ENCODE results near the gene GH1. TPM values are rescaled to one million over a fixed set of nuclear protein-coding genes. Genes with fewer than 3 reads are reported as not detected.

The GH1 gene
- total RNA-seq, 2 donors from 2014 or later, result 0.56 TPM; not detected in 1

DNA sequence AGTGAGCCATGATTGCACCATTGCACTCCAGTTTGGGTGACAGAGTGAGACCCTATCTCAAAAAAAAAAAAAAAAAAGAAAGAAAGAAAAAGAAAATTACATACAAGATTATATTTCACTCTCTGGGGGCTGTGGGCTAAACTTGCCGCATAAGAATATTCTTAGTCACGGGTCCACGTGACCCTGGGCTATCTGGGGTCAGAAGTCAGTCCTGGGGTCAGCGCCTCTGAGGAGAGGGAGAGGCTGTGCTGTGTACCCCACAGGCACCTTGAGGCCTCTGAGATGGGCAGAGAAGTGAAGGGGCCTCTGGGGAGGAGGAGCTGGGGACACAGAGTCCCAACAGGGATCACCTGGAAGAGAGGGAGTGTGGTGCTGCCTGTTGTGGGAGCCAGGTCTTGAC is 19.3 kb upstream of the GH1 start:
- Mint-ChIP-seq H3K4me1 (no peaks in the 10 kb centered on the region), H3K27ac (no peak overlapping the region), H3K36me3 (ENCODE audit: low read depth) (no peaks in the 10 kb centered on the region), H3K27me3 (no peaks in the 10 kb centered on the region), H3K9me3 (no peaks in the 10 kb centered on the region), H3K4me3 (no peak overlapping the region)
- ATAC-seq (replicated peaks), result no peak

GRCh38 chr17:63937319-63937718 is 18.7 kb upstream of the GH1 start:
- Mint-ChIP-seq H3K9me3 (no peaks in the 10 kb centered on the region), H3K27ac (no peak overlapping the region), H3K4me1 (no peaks in the 10 kb centered on the region), H3K27me3 (no peaks in the 10 kb centered on the region), H3K36me3 (ENCODE audit: low read depth) (no peaks in the 10 kb centered on the region), H3K4me3 (no peak overlapping the region)
- no peak for ATAC-seq (replicated peaks)

- ATAC-seq (replicated peaks), result no peak
- Mint-ChIP-seq H3K4me1 (peaks cover 5% of the 10 kb centered on the region), H3K27ac (no peak overlapping the region), H3K36me3 (ENCODE audit: low read depth) (no peaks in the 10 kb centered on the region), H3K9me3 (no peaks in the 10 kb centered on the region), H3K4me3 (no peak overlapping the region), H3K27me3 (no peaks in the 10 kb centered on the region)
These were observed 15.8 kb upstream of the GH1 start for GRCh38 chr17:63934183-63935112.

DNA sequence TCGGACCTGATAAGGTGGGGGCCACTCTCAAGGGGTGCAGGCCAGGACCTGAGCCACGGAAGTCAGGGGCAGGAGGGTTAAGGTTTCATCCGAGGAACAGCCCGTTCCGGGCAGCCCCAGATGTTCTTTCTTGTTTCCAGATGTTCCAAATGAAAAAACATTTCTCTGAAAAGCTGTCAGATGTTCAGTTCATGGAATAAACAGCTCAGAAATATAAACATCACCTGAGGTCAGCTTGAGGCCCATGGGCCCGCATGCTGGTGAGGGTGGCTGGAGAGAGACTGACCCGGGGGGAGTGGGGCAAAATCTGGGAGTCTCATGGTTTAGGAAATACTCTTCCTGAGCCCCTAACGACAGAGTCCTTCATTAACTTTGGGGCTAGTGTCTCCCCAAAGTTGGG is 15.0 kb upstream of the GH1 start:
- H3K4me3 Mint-ChIP-seq, result peak overlapping the region; percentile 93
- H3K4me1 Mint-ChIP-seq, result peaks cover 5% of the 10 kb centered on the region
- no peaks in the 10 kb centered on the region for H3K36me3 Mint-ChIP-seq (ENCODE audit: low read depth)
- H3K27ac Mint-ChIP-seq, result no peak overlapping the region
- no peak for ATAC-seq (replicated peaks)
- H3K27me3 Mint-ChIP-seq, result no peaks in the 10 kb centered on the region
- no peaks in the 10 kb centered on the region for H3K9me3 Mint-ChIP-seq

DNA sequence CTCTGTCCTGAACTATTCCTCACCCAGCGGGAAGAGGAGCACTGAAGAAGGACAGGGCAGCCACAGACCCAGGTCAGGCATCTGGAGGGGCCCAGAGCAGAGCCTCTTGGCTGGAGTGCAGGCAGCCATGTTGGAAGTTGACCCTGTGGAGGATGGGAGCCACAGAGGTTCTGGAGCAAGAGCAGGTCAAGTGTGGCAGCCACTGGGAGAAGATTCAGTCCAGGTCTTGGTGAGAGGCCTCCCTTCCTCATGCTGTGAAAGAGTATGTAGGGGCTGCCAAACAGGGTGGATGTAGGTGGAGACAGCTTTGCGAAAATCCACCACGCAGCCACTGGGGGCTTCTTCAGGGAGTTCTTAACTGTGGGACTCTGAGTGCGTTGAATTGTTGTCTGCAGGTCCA is 14.1 kb upstream of the GH1 start:
- ATAC-seq (replicated peaks), result no peak

DNA sequence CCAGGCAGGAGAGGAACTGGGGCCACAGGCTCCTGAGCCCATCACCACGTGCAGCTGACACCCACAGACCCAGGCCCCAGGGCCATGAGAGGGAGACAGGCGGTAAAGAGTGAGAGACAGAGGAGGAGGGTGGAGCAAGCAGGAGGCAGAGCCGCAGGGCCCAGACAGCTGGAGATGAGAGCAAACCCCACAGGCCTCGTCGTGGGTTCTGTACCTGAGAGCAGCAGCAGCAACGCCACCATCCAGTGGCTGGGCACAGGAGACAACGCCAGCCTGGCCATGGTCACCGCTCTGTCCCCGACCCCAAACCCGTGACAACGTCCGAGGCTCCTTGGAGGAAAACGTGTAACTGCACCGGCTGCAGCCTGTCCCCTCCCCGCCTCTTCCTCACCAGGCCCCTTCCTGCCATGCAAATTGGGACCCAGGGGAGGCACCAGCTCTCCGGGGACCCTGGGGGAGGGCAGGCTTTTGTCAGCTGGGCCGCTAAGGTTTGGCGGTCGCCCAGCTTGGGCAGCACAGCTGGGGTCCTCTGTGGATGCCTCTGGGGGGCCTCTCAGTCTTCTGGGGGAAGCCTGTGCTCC is 13.4 kb upstream of the GH1 start, which contains the start of gene CD79B:
Gene CD79B (minus strand): TSS at position 351 of the 581 bp plus-strand sequence. CDS start 70 bp downstream, at position 281.
- peak within 1 kb of the TSS; percentile 93 for H3K27ac Mint-ChIP-seq
- peak; percentile 85 for ATAC-seq (replicated peaks)
- no peaks in the 10 kb centered on the region for H3K27me3 Mint-ChIP-seq
- H3K4me1 Mint-ChIP-seq, result peaks cover 5% of the 10 kb centered on the region
- H3K36me3 Mint-ChIP-seq (ENCODE audit: low read depth), result no peaks in the 10 kb centered on the region
- H3K9me3 Mint-ChIP-seq, result no peaks in the 10 kb centered on the region
- peak within 1 kb of the TSS; percentile 93 for H3K4me3 Mint-ChIP-seq

More for the DNA sequence above, 14.1 kb upstream of the GH1 start:
- peak overlapping the region; percentile 93 for H3K27ac Mint-ChIP-seq
- H3K4me1 Mint-ChIP-seq, result peaks cover 5% of the 10 kb centered on the region
- H3K36me3 Mint-ChIP-seq (ENCODE audit: low read depth), result no peaks in the 10 kb centered on the region
- no peaks in the 10 kb centered on the region for H3K27me3 Mint-ChIP-seq
- H3K9me3 Mint-ChIP-seq, result no peaks in the 10 kb centered on the region
- H3K4me3 Mint-ChIP-seq, result peak overlapping the region; percentile 93

DNA sequence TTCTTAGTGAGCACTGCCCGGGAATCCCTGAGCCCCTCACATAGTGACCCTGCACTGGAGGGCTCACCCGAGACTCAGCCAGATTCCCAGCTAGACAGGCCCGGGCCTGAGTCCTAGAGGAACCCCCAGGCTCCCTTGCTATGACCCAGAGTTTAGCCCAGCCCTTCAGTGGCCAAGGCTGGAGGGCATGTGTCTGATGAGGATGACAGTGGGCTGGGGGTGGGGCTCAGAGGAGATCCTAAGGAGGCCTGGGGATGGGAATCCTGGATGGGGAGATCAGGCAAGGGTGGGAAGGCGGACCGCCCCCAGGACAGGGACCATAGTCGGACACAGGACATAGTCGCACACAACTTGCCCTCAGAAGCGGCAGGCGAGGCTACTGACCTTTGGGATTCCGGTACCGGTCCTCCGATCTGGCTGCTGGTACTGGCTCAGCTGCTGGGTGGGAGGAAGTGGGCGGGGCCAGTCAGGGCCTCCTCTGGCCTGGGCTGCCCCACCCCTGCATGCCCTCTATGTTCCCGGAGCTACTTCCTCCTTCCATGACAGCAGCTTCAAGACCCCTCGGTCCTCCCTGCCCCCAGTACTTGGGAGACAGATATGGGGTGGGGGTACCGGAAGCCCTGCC is 12.4 kb upstream of the GH1 start:
- H3K36me3 Mint-ChIP-seq (ENCODE audit: low read depth), result no peaks in the 10 kb centered on the region
- H3K4me1 Mint-ChIP-seq, result peaks cover 5% of the 10 kb centered on the region
- no peaks in the 10 kb centered on the region for H3K9me3 Mint-ChIP-seq
- ATAC-seq (replicated peaks), result peak; percentile 82
- H3K27me3 Mint-ChIP-seq, result no peaks in the 10 kb centered on the region
- H3K4me3 Mint-ChIP-seq, result peak overlapping the region; percentile 93
- H3K27ac Mint-ChIP-seq, result peak overlapping the region; percentile 93

DNA sequence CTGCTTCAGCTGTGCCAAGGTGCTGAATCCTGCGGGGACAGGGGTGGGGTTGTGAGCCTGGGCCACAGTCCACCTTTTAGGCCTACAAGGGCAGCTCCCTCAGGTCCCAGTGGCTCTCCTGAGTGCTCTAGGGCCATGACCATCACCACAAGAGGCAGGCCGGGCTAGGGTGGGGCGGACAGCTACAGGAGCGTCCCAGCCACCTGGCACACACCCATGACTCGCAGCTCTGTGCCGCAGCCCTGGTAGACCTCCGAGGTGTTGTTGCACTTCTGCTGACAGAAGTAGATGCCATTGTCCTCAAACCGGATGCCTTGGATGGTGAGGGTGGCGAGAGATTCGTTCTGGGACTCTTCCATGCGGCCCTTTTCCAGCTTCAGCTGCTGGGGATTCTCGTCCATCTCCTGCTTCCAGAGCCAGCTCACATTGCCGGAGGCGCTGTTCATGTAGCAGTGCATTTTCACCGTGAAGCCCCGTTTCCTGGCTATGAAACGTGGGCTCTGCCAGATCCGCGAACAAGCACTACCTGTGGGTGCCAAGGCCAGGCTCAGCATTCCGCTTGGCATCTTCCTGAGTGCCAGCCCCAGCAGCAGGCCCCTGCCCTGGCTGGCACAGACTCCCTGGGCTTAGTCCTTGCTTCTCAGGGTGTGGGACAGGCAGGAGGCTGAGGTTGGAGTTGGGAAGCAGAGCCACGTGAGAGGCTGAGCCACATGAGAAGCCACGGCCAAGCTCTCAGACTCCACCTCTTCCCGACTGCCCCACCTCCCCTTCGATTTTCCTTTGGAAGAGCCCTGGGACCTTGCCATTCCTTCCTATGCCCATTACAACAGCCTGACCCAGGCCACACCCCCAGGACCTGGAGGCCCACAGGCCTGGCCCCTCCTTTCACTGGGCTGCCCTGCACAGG is 11.5 kb upstream of the GH1 start:
- Mint-ChIP-seq H3K4me1 (peaks cover 5% of the 10 kb centered on the region), H3K4me3 (peak overlapping the region; percentile 93), H3K9me3 (no peaks in the 10 kb centered on the region), H3K27ac (peak overlapping the region; percentile 93), H3K36me3 (ENCODE audit: low read depth) (no peaks in the 10 kb centered on the region), H3K27me3 (no peaks in the 10 kb centered on the region)
- ATAC-seq (replicated peaks), result no peak

DNA sequence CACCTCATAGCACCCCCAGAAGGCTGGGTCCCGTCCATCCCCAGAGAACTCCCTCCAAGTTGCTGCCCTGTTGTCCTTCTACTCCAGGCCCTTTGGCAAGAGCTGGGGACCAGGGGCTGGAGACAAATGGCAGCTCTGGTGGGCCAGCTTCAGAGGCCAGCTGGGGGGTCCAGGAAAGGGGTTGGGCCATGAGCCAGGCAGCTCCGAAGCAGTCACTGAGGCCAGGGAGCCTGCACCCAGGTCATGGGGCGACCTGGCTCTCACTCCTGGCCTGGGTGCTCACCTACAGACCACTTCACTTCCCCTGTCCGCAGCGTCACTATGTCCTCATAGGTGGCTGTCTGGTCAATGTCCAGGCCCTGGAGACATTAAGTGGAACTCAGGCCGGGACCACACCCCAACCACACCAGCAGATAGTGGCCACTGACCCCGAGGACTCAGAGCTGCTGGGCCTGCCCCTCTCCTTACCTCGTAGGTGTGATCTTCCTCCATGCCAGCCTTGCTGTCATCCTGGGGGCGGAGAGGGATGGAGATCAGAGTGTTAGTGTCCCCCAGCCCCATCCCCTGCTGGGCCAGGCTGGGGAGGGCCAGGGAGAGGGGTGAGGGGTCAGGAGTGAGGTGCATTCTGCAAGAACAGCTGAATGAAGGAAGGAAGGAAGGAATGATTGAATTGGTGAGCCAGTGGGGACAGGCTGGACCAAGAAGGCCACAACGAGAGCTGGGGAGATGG is 10.5 kb upstream of the GH1 start:
- H3K27ac Mint-ChIP-seq, result no peak overlapping the region
- H3K36me3 Mint-ChIP-seq (ENCODE audit: low read depth), result no peaks in the 10 kb centered on the region
- H3K9me3 Mint-ChIP-seq, result no peaks in the 10 kb centered on the region
- H3K27me3 Mint-ChIP-seq, result no peaks in the 10 kb centered on the region
- H3K4me3 Mint-ChIP-seq, result no peak overlapping the region
- H3K4me1 Mint-ChIP-seq, result peaks cover 5% of the 10 kb centered on the region
- ATAC-seq (replicated peaks), result no peak

DNA sequence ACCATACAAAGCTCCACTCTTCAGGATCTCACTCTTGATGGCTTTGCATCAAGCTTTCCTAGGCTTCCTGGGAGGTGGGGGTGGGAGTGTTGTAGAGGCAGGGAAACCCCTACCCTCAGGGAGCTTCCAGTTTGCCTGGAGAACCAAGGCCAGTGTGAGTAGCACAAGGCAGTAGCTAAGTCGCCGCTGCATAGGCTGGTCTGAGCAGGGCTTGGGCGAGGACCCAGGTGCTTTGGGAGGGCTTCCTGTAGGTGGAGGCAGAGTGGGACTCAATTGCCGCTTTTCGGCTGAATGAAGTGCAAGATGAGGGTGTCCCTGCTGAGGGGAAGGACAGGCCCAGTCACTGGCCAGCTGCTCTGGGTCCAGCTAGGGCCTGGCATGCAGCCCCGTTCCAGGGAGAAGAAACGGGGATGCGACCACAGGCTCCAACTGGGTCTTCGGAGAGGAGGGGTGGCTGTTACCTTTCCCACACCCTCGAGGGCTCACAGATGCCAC is 9.6 kb upstream of the GH1 start:
- H3K27ac Mint-ChIP-seq, result no peak overlapping the region
- no peaks in the 10 kb centered on the region for H3K27me3 Mint-ChIP-seq
- peaks cover 5% of the 10 kb centered on the region for H3K4me1 Mint-ChIP-seq
- H3K36me3 Mint-ChIP-seq (ENCODE audit: low read depth), result no peaks in the 10 kb centered on the region
- no peak for ATAC-seq (replicated peaks)
- H3K9me3 Mint-ChIP-seq, result no peaks in the 10 kb centered on the region
- H3K4me3 Mint-ChIP-seq, result no peak overlapping the region

- Mint-ChIP-seq H3K4me3 (no peak overlapping the region), H3K4me1 (peaks cover 5% of the 10 kb centered on the region), H3K9me3 (no peaks in the 10 kb centered on the region), H3K27me3 (no peaks in the 10 kb centered on the region), H3K36me3 (ENCODE audit: low read depth) (no peaks in the 10 kb centered on the region), H3K27ac (no peak overlapping the region)
- ATAC-seq (replicated peaks), result no peak
These were observed 9.0 kb upstream of the GH1 start for GRCh38 chr17:63927464-63928171.

DNA sequence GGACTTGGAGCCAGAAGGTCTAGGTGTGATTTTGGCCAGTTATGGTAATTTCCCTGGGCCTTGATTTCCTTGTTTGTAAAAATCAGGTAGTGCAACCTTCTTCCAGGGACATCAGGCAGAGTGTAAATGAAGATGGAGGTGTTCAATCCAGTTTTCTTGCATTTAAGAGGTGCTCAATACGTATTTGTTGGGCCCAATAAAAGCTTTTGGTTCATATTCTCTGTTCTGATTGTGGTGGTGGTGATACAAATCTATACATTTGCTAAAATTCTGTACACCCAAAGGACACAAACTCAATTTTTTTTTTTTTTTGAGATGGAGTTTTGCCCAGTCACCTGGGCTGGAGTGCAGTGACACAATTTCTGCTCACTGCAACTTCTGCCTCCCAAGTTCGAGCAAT is 7.5 kb upstream of the GH1 start:
- H3K4me1 Mint-ChIP-seq, result peaks cover 5% of the 10 kb centered on the region
- no peak overlapping the region for H3K4me3 Mint-ChIP-seq
- no peaks in the 10 kb centered on the region for H3K27me3 Mint-ChIP-seq
- H3K27ac Mint-ChIP-seq, result no peak overlapping the region
- no peaks in the 10 kb centered on the region for H3K9me3 Mint-ChIP-seq
- no peak for ATAC-seq (replicated peaks)
- no peaks in the 10 kb centered on the region for H3K36me3 Mint-ChIP-seq (ENCODE audit: low read depth)

GRCh38 chr17:63925615-63926014 is 7.0 kb upstream of the GH1 start:
- no peaks in the 10 kb centered on the region for H3K27me3 Mint-ChIP-seq
- H3K36me3 Mint-ChIP-seq (ENCODE audit: low read depth), result no peaks in the 10 kb centered on the region
- ATAC-seq (replicated peaks), result no peak
- H3K27ac Mint-ChIP-seq, result no peak overlapping the region
- H3K4me3 Mint-ChIP-seq, result no peak overlapping the region
- H3K9me3 Mint-ChIP-seq, result no peaks in the 10 kb centered on the region
- H3K4me1 Mint-ChIP-seq, result peaks cover under 1% of the 10 kb centered on the region
